Activated naive CD4-positive, alpha-beta T cell treated with anti-CD3 and anti-CD28 coated beads, Interleukin-2, amount 50 U/mL, for 16 hours (primary cell): ENCODE results near the gene ZPR1.
"Not testable (repeated sequence)": the region's sequence is repeated elsewhere in the genome, so short reads cannot be mapped to it uniquely, and the experiment has no call there.

Experiments used
- DNase-seq: peaks from one replicate; pipeline ENCODE4 v3.0.0-alpha.2; 2020

Gene ZPR1

DNA sequence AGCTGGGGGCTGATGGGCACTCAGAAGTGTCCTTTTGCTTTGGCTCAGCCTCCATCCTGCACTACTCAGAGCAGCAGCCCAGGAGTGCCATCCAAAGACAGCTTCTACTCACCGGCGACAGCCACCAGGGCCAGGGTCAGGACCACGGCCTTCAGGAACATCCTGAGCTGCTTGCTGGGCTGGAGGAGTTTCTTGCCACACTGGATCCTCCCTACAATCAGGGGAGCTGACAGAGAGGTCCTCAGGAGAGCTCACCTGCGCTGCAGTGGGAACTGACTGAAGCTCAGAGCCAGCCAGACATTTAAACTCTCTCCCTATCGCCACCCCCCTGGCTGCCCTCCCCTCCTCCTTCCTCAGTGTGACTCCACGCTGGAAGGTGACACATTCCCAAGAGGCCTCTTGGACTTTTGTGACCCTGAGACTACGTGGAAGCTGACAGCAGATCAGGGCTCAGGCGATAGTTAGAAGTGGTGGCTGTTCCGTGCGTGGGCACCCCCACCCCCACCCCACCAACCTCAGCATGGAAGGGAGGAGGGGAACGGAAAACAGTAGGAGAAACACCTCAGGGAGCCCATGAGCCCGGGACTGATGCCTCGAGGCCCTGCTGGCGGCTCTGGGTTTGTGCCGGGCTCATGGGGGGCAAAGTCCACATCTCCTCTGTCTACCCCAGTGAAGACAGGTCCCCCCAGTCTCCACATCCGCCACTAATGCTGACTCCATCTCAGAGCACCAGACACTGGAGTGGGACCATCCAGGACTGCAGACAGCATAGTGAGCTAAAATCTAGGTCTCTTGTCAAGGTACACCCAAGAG lies 35.4 kb upstream of the ZPR1 start, which contains the start of gene APOA4:
TSS of gene APOA4 (minus strand) at position 274 of the 813 bp plus-strand sequence. CDS start at position 161, 113 bp downstream.
- no peak for DNase-seq

- no peak for DNase-seq
Measured at GRCh38 chr11:116822575-116822974, 34.8 kb upstream of the ZPR1 start.

DNA sequence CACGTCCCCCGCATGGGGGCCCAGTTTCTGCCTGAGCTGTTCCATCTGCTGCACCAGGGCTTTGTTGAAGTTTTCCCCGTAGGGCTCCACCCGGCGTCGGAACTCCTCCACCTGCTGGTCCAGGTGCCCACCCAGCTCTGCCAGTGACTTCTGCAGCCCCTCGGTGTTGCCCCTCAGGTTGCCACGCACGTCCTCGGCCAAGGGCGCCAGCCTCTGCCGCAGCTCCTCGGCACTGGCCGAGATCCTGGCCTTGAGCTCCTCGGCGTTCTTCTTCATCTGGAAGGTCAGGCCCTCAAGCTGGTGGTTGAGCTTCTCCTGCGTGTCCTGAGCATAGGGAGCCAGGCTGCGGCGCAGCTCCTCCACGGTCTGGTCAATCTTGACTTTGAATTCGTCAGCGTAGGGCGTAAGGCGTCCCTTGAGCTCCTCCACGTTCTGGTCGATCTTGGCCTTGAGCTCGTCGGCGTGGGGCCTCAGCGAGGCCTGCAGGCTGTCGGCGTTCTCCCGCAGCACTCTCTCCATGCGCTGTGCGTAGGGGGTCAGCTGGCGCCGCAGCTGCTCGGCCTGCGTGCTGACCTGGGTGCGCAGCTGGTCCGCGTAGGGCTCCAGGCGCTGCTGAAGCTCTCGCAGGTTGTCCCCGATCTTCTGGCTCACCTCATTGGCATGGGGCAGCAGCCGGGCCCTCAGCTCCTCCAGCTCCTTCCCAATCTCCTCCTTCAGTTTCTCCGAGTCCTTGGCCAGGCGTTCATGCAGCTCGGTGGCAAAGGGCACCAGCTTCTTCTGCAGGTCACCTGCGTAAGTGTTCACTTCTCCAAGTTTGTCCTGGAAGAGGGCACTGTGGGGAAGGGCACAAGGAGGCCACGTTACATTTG lies 33.5 kb upstream of the ZPR1 start:
- DNase-seq = no peak

DNA sequence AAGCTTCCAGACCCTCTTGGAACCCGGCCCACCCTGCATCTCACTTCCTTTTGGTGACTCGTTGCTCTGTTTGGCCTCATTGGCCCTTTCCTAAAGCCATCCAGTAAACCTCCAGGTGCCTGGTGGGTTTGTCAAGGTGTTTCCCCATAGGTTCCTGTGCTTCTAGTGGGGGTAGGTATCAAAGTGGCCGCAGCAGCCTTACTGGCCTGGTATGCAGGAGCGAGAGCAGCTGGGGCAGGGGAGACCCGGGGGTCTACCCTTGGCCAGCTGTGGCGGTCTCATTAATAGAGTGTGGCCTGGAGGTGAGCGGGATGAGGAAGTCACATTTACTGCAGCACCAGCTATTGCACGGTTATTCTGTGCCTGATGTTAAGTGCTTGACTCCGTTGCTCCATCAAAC lies 31.2 kb upstream of the ZPR1 start:
- no peak for DNase-seq

- no peak for DNase-seq
Measured at GRCh38 chr11:116814502-116814901, 26.7 kb upstream of the ZPR1 start.

GRCh38 chr11:116813781-116814471 lies 26.1 kb upstream of the ZPR1 start:
- no peak for DNase-seq

DNA sequence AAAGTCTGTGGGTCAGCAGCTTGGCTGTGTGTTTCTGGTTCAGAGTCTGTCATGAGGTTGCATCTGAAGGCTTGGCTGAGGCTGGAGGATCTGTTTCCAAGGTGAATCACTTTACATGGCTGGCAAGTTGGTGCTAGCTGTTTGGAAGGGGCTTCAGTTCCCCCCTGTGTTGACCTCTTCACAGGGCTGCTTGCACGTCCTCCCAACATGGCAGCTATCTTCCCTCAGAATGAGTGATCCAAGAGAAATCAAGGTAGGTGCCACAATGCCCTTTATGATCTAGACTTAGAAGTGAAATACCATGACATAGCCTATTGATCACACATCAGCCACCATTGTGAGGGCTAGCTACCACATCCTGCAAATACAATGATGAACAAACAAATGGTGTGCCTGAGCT lies 25.3 kb upstream of the ZPR1 start:
- DNase-seq = no peak

DNA sequence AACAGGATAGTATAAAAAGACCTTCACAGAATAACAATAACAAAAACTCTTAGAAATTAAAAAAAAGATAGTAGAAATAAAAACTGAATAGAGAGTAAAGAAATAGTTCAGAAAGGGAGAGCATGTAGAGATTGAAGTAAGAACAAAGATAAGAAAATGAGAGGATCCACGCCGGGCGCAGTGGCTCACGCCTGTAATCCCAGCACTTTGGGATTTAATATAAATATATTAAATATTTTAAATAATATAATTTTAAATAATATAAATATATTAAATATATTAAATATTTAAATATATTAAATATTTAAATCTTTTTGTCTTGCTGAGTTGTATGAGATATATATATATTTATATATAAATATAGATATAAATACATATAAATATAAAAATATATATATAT lies 24.3 kb upstream of the ZPR1 start:
- no peak for DNase-seq

DNA sequence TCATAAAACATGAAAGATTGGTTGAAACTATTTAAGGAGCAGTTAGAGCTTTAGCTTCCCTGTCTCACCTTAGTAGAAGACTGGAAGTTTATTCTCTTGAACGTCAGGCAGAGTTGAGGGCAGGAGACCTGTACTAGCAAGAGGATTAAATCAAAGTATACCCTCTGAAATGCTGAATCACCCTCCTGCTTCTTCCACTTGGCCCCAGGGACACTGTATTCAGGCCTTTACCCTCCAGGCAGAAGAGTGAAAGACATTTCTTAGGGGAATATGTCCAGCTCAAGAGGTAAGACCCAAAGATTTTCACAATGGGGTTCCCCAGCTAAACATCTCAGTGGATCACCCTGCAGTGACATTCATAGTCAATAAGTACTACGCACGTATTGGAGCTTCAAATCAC lies 23.4 kb upstream of the ZPR1 start:
- no peak for DNase-seq

- no peak for DNase-seq
Measured at GRCh38 chr11:116808262-116809175, 20.7 kb upstream of the ZPR1 start.

DNA sequence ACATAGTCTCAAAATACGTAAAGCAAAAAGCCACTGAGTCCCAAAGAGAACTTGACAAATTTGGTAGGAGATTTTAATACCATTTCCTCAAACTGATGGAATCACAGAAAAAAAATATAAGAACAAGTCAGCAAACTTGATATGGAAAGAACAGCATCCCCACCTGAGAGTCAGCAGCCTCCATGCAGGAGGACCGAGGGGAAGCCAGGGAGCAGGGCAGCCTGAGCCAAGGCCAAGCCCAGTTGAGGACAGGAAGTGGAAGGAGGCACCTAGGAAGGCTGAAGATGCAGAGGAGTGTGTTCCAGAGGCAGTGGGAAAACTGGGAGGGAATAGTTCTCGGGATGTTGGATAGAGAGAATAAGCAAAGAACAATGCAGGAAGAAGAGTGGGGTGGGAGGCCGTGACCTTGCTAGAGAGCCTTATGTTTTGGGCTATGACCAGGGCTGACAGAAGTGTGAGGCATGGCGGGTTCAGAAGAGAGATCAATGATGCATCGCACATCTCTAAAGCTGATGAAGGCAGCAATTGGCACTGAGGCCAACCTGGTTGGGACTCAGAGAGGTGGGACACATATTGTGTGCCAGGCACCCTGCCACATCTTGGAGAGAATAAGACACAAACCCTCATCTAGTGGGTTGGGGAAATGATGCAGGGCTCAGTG lies 19.9 kb upstream of the ZPR1 start:
- DNase-seq = no peak

- no peak for DNase-seq
Measured at GRCh38 chr11:116804001-116804400, 16.2 kb upstream of the ZPR1 start.

- DNase-seq = not testable (repeated sequence)
Measured at GRCh38 chr11:116801662-116802061, 13.8 kb upstream of the ZPR1 start.

GRCh38 chr11:116800610-116801009 lies 12.8 kb upstream of the ZPR1 start:
- no peak for DNase-seq

GRCh38 chr11:116798368-116798767 lies 10.5 kb upstream of the ZPR1 start:
- DNase-seq = no peak

- no peak for DNase-seq
Measured at GRCh38 chr11:116797816-116798215, 10.0 kb upstream of the ZPR1 start.

DNA sequence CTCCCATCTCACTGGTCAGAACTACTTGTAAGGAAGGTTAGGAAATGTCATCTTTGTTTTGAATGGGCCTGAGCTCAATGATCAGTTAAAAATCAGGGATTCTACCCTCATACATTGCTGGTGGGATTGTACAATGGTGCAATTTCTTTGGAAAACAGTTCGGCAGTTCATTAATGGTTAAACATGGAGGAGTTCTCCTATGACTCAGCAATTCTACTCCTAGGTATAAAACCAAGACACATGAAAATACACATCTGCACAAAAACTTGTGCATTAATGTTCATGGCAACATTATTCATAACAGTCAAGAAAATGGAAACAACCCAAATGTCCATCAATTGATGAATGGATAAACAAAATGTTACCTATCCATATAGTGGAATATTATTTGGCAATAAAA lies 8.7 kb upstream of the ZPR1 start:
- DNase-seq = no peak

- no peak for DNase-seq
Measured at GRCh38 chr11:116794851-116795250, 7.0 kb upstream of the ZPR1 start.

- no peak for DNase-seq
Measured at GRCh38 chr11:116793772-116794097, 5.9 kb upstream of the ZPR1 start.

- no peak for DNase-seq
Measured at GRCh38 chr11:116792869-116793771, 5.3 kb upstream of the ZPR1 start.
